CD4-positive, alpha-beta T cell treated with Interleukin-4 for 1 hour (primary cell): ENCODE measurements around the gene MS4A12.
A peak's percentile ranks its signal among the peaks of the same experiment; 100 is the strongest.
"Not testable (repeated sequence)": the region's sequence is repeated elsewhere in the genome, so short reads cannot be mapped to it uniquely, and the experiment has no call there.

Source experiments
- DNase-seq, 2 donors: peaks; one replicate each; pipeline ENCODE4 v3.0.0-alpha.2; 2020 to 2022

The MS4A12 gene

GRCh38 chr11:60492488-60493009, at the start of gene MS4A12:
Gene MS4A12 (plus strand): TSS chr11:60492778. CDS start chr11:60497319, 4,541 bp downstream.
- no peak for DNase-seq

GRCh38 chr11:60447070-60447469, 45.5 kb upstream of the MS4A12 start:
- no peak for DNase-seq

GRCh38 chr11:60447846-60448245, 44.7 kb upstream of the MS4A12 start:
- no peak for DNase-seq

GRCh38 chr11:60451185-60451584, 41.4 kb upstream of the MS4A12 start:
- DNase-seq: not testable (repeated sequence)

GRCh38 chr11:60454212-60454611, 38.4 kb upstream of the MS4A12 start:
- no peak for DNase-seq

GRCh38 chr11:60455531-60456042, 37.0 kb upstream of the MS4A12 start, which contains the start of gene MS4A1:
Gene MS4A1 (plus strand): TSS chr11:60455847. CDS start chr11:60462375, 6,528 bp downstream.
- peak; percentile 24 to 85 for DNase-seq

GRCh38 chr11:60457576-60457975, 35.0 kb upstream of the MS4A12 start:
- DNase-seq: peak in 1 of 2 donors; percentile 55

- DNase-seq: no peak
Measured at GRCh38 chr11:60459345-60459744, 33.2 kb upstream of the MS4A12 start.

- no peak for DNase-seq
Measured at GRCh38 chr11:60468829-60469228, 23.7 kb upstream of the MS4A12 start.

- DNase-seq: no peak
Measured at GRCh38 chr11:60469723-60470122, 22.9 kb upstream of the MS4A12 start.

- peak in 1 of 2 donors; percentile 62 for DNase-seq
Measured at GRCh38 chr11:60477035-60477445, 15.5 kb upstream of the MS4A12 start.

GRCh38 chr11:60482361-60482760, 10.2 kb upstream of the MS4A12 start:
- DNase-seq: peak in 1 of 2 donors; percentile 41

- DNase-seq: peak; percentile 29 to 62
Measured at GRCh38 chr11:60485987-60486386, 6.6 kb upstream of the MS4A12 start.

GRCh38 chr11:60493454-60493853, 876 bp downstream of the MS4A12 start:
- no peak for DNase-seq

GRCh38 chr11:60498399-60498798, 5.8 kb downstream of the MS4A12 start:
- no peak for DNase-seq

- peak in 1 of 2 donors; percentile 66 for DNase-seq
Measured at GRCh38 chr11:60498853-60499252, 6.3 kb downstream of the MS4A12 start.

GRCh38 chr11:60500276-60500910, 7.8 kb downstream of the MS4A12 start:
- no peak for DNase-seq

- no peak for DNase-seq
Measured at GRCh38 chr11:60502221-60502775, 9.7 kb downstream of the MS4A12 start.

GRCh38 chr11:60504219-60504905, 11.8 kb downstream of the MS4A12 start:
- peak in 1 of 2 donors; percentile 12 for DNase-seq

GRCh38 chr11:60509609-60510008, 17.0 kb downstream of the MS4A12 start:
- not testable (repeated sequence) for DNase-seq

- DNase-seq: not testable (repeated sequence)
Measured at GRCh38 chr11:60510209-60510608, 17.6 kb downstream of the MS4A12 start.

- DNase-seq: no peak
Measured at GRCh38 chr11:60511393-60511792, 18.8 kb downstream of the MS4A12 start.

GRCh38 chr11:60512651-60513225, 20.2 kb downstream of the MS4A12 start:
- no peak for DNase-seq
